ENCODE results near the gene WBP1L. TPM values are rescaled to one million over a fixed set of nuclear protein-coding genes. Genes with fewer than 3 reads are reported as not detected.
A peak's percentile ranks its signal among the peaks of the same experiment; 100 is the strongest.

WBP1L gene
- total and polyA plus RNA-seq, 2 experiments from 2014 or later, result 7.0 to 55.7 TPM

DNA sequence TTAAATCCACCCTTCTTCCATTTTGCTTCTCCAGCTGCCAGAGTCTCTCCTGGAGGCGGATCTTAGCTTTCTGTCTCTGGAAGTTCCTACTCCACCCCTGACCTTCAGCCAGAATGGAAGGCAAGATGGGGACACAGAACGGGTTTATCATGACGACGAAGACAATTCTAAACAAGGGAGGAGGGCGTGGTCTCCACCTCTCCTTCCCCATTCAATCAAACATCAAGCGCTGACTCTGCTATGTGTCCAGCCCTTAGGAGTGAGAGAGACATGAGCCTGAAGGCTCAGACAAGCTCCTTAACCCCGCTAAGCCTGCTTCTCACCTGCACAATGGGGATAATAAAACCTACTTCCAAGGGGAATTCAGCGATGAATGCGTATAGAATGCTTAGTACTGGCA, 90.4 kb downstream of the WBP1L start:
- no peak overlapping the region for H3K4me3 ChIP-seq
- no peak overlapping the region for H3K4me2 ChIP-seq
- H3F3A ChIP-seq (replicated peaks; ENCODE audit: low read depth), result no peaks in the 10 kb centered on the region
- DNase-seq (ENCODE audit: low spot score), result no peak
- H3K4me1 ChIP-seq (ENCODE audit: insufficient read depth), result no peaks in the 10 kb centered on the region
- H4K20me1 ChIP-seq (replicated peaks; ENCODE audit: insufficient read depth), result no peaks in the 10 kb centered on the region
- Mint-ChIP-seq H3K4me1 (no peaks in the 10 kb centered on the region; the same call in 1 of the 3 replicates), H3K27ac (no peak overlapping the region), H3K27me3 (ENCODE audit: insufficient read depth, low read depth, poor library complexity) (peaks cover 16% of the 10 kb centered on the region), H3K9me3 (peaks cover 17% of the 10 kb centered on the region), H3K36me3 (ENCODE audit: low read depth) (no peaks in the 10 kb centered on the region), H3K4me3 (no peak overlapping the region)
- no peaks in the 10 kb centered on the region for H3K79me2 ChIP-seq (replicated peaks; ENCODE audit: insufficient read depth)
- H3K27ac ChIP-seq (ENCODE audit: low read depth), result no peak overlapping the region
- H3K36me3 ChIP-seq (ENCODE audit: insufficient read depth), result no peaks in the 10 kb centered on the region
- no peaks in the 10 kb centered on the region for H3K27me3 ChIP-seq (ENCODE audit: insufficient read depth)
- ATAC-seq, result no peak
- H3K9me2 ChIP-seq (ENCODE audit: insufficient read depth), result no peaks in the 10 kb centered on the region
- no peak for TF ChIP-seq CREB1 (CRISPR knock-in tag; IDR thresholded peaks at IDR 0.05; ENCODE audit: low read depth)
- no peak for TF ChIP-seq EZH2phosphoT487 (IDR thresholded peaks at IDR 0.05; ENCODE audit: unreplicated experiment)
- no peak for TF ChIP-seq NANOG (IDR thresholded peaks at IDR 0.05; ENCODE audit: borderline replicate concordance)
- TF ChIP-seq JUNB (IDR thresholded peaks at IDR 0.05; ENCODE audit: unreplicated experiment), result no peak
- TF ChIP-seq ZNF331 (CRISPR knock-in tag; IDR thresholded peaks at IDR 0.05; ENCODE audit: low read depth), result no peak
- TF ChIP-seq, protein P1, sequence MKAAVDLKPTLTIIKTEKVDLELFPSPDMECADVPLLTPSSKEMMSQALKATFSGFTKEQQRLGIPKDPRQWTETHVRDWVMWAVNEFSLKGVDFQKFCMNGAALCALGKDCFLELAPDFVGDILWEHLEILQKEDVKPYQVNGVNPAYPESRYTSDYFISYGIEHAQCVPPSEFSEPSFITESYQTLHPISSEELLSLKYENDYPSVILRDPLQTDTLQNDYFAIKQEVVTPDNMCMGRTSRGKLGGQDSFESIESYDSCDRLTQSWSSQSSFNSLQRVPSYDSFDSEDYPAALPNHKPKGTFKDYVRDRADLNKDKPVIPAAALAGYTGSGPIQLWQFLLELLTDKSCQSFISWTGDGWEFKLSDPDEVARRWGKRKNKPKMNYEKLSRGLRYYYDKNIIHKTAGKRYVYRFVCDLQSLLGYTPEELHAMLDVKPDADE (IDR thresholded peaks at IDR 0.05), result no peak
- TF ChIP-seq CTCF (conservative IDR thresholded peaks at IDR 0.05; ENCODE audit: low read depth in 2 of 2), result no peak
- no peak for TF ChIP-seq EZH2 (IDR thresholded peaks at IDR 0.05; ENCODE audit: low read depth, unreplicated experiment)
- TF ChIP-seq POLR2AphosphoS5 (IDR thresholded peaks at IDR 0.05; ENCODE audit: low read depth), result no peak
- TF ChIP-seq, protein P2, sequence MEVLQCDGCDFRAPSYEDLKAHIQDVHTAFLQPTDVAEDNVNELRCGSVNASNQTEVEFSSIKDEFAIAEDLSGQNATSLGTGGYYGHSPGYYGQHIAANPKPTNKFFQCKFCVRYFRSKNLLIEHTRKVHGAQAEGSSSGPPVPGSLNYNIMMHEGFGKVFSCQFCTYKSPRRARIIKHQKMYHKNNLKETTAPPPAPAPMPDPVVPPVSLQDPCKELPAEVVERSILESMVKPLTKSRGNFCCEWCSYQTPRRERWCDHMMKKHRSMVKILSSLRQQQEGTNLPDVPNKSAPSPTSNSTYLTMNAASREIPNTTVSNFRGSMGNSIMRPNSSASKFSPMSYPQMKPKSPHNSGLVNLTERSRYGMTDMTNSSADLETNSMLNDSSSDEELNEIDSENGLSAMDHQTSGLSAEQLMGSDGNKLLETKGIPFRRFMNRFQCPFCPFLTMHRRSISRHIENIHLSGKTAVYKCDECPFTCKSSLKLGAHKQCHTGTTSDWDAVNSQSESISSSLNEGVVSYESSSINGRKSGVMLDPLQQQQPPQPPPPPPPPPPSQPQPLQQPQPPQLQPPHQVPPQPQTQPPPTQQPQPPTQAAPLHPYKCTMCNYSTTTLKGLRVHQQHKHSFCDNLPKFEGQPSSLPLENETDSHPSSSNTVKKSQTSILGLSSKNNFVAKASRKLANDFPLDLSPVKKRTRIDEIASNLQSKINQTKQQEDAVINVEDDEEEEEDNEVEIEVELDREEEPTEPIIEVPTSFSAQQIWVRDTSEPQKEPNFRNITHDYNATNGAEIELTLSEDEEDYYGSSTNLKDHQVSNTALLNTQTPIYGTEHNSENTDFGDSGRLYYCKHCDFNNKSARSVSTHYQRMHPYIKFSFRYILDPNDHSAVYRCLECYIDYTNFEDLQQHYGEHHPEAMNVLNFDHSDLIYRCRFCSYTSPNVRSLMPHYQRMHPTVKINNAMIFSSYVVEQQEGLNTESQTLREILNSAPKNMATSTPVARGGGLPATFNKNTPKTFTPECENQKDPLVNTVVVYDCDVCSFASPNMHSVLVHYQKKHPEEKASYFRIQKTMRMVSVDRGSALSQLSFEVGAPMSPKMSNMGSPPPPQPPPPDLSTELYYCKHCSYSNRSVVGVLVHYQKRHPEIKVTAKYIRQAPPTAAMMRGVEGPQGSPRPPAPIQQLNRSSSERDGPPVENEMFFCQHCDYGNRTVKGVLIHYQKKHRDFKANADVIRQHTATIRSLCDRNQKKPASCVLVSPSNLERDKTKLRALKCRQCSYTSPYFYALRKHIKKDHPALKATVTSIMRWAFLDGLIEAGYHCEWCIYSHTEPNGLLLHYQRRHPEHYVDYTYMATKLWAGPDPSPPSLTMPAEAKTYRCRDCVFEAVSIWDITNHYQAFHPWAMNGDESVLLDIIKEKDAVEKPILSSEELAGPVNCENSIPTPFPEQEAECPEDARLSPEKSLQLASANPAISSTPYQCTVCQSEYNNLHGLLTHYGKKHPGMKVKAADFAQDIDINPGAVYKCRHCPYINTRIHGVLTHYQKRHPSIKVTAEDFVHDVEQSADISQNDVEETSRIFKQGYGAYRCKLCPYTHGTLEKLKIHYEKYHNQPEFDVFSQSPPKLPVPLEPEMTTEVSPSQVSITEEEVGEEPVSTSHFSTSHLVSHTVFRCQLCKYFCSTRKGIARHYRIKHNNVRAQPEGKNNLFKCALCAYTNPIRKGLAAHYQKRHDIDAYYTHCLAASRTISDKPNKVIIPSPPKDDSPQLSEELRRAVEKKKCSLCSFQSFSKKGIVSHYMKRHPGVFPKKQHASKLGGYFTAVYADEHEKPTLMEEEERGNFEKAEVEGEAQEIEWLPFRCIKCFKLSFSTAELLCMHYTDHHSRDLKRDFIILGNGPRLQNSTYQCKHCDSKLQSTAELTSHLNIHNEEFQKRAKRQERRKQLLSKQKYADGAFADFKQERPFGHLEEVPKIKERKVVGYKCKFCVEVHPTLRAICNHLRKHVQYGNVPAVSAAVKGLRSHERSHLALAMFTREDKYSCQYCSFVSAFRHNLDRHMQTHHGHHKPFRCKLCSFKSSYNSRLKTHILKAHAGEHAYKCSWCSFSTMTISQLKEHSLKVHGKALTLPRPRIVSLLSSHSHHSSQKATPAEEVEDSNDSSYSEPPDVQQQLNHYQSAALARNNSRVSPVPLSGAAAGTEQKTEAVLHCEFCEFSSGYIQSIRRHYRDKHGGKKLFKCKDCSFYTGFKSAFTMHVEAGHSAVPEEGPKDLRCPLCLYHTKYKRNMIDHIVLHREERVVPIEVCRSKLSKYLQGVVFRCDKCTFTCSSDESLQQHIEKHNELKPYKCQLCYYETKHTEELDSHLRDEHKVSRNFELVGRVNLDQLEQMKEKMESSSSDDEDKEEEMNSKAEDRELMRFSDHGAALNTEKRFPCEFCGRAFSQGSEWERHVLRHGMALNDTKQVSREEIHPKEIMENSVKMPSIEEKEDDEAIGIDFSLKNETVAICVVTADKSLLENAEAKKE (CRISPR knock-in tag; IDR thresholded peaks at IDR 0.05), result no peak
- TF ChIP-seq STAT1 (IDR thresholded peaks at IDR 0.05; ENCODE audit: unreplicated experiment), result no peak
- TF ChIP-seq REST (IDR thresholded peaks at IDR 0.05; ENCODE audit: unreplicated experiment), result no peak
- TF ChIP-seq ZNF114 (CRISPR knock-in tag; IDR thresholded peaks at IDR 0.05), result no peak
- peak overlapping the region; percentile 91; the same call in 1 of the 2 replicates for H2AFZ ChIP-seq
